SK-N-SH treated with all-trans-retinoic acid at 6 μM for 48 hours (cell line): ENCODE measurements around the gene PDLIM3.

Experiments used
- ARNTL ChIP-seq: fragments of 450-650 bp; formaldehyde crosslinking; IDR thresholded peaks from 2 replicates; pipeline ENCODE4 v1.5.0; 2020; ENCODE audit warnings: low read depth, mild to moderate bottlenecking, moderate library complexity, borderline replicate concordance
- CSRNP3 ChIP-seq: fragments of 250-450 bp; sonication (Bioruptor Pico); IDR thresholded peaks from 2 replicates; pipeline ENCODE4 v1.5.1; 2021; ENCODE audit warnings: mild to moderate bottlenecking, moderate library complexity
- ESRRG ChIP-seq: fragments of 250-450 bp; sonication (Bioruptor Pico); IDR thresholded peaks from 2 replicates; pipeline ENCODE4 v1.6.1; 2021; ENCODE audit warnings: mild to moderate bottlenecking
- GLIS3 ChIP-seq: fragments of 250-450 bp; sonication (Bioruptor Pico); IDR thresholded peaks from 2 replicates; pipeline ENCODE4 v1.5.0; 2020; ENCODE audit warnings: mild to moderate bottlenecking, moderate library complexity
- PPARA ChIP-seq: fragments of 250-450 bp; sonication (Bioruptor Pico); IDR thresholded peaks from 2 replicates; pipeline ENCODE4 v1.5.0; 2020; ENCODE audit warnings: mild to moderate bottlenecking, borderline replicate concordance
- RARB ChIP-seq: fragments of 250-450 bp; sonication (Bioruptor Pico); IDR thresholded peaks from 2 replicates; pipeline ENCODE4 v1.8.0; 2021; ENCODE audit warnings: mild to moderate bottlenecking, moderate library complexity
- TOX ChIP-seq: fragments of 250-450 bp; sonication (Bioruptor Pico); IDR thresholded peaks from 2 replicates; pipeline ENCODE4 v1.8.0; 2021; ENCODE audit warnings: mild to moderate bottlenecking, moderate library complexity, borderline replicate concordance
- ZC3H10 ChIP-seq: fragments of 250-450 bp; sonication (Bioruptor Pico); IDR thresholded peaks from 2 replicates; pipeline ENCODE4 v1.5.1; 2021; ENCODE audit warnings: mild to moderate bottlenecking, moderate library complexity
- ZFP3 ChIP-seq: fragments of 250-450 bp; sonication (Bioruptor Pico); IDR thresholded peaks from 2 replicates; pipeline ENCODE4 v1.5.0; 2020; ENCODE audit warnings: mild to moderate bottlenecking, moderate library complexity
- ZNF565 ChIP-seq: fragments of 450-650 bp; formaldehyde crosslinking; conservative IDR thresholded peaks from 2 replicates; pipeline ENCODE4 v1.5.0; 2020; ENCODE audit warnings: low read depth, mild to moderate bottlenecking, moderate library complexity
- ZNF70 ChIP-seq: fragments of 450-650 bp; formaldehyde crosslinking; IDR thresholded peaks from 2 replicates; pipeline ENCODE4 v1.5.0; 2020; ENCODE audit warnings: mild to moderate bottlenecking, moderate library complexity
- TF ChIP-seq, protein P1 (sequence below): fragments of 250-450 bp; sonication (Bioruptor Pico); IDR thresholded peaks from 2 replicates; pipeline ENCODE4 v1.5.0; 2020; ENCODE audit warnings: mild to moderate bottlenecking, moderate library complexity

DNA sequence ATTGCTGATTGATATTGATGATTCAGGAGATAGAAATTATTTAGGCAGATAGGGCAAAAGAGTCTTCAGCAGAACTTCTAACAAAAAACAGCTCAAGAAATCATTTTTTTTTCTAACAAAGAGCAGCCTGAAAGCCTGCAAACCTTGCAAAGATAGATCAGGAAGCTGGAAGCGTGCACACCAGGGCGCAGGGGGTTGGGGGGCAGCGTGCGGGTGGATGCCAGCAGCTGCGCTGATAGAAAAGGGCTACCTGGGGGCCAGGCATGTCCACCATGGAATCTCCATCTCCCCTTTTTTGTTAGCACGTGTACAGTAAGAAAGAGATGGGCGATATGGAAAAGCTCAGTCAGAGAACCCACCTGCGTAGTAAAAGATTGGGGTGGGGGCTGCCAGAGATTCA, 62.1 kb downstream of the PDLIM3 start:
- TF ChIP-seq ZNF565 (no peak), GLIS3 (CRISPR knock-in tag) (no peak), ARNTL (no peak), CSRNP3 (CRISPR knock-in tag) (no peak), ZC3H10 (no peak), ZFP3 (no peak), ESRRG (CRISPR knock-in tag) (no peak), ZNF70 (no peak), TOX (CRISPR knock-in tag) (no peak), PPARA (no peak), RARB (no peak)
- TF ChIP-seq, protein P1, sequence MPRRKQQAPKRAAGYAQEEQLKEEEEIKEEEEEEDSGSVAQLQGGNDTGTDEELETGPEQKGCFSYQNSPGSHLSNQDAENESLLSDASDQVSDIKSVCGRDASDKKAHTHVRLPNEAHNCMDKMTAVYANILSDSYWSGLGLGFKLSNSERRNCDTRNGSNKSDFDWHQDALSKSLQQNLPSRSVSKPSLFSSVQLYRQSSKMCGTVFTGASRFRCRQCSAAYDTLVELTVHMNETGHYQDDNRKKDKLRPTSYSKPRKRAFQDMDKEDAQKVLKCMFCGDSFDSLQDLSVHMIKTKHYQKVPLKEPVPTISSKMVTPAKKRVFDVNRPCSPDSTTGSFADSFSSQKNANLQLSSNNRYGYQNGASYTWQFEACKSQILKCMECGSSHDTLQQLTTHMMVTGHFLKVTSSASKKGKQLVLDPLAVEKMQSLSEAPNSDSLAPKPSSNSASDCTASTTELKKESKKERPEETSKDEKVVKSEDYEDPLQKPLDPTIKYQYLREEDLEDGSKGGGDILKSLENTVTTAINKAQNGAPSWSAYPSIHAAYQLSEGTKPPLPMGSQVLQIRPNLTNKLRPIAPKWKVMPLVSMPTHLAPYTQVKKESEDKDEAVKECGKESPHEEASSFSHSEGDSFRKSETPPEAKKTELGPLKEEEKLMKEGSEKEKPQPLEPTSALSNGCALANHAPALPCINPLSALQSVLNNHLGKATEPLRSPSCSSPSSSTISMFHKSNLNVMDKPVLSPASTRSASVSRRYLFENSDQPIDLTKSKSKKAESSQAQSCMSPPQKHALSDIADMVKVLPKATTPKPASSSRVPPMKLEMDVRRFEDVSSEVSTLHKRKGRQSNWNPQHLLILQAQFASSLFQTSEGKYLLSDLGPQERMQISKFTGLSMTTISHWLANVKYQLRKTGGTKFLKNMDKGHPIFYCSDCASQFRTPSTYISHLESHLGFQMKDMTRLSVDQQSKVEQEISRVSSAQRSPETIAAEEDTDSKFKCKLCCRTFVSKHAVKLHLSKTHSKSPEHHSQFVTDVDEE (CRISPR knock-in tag), result no peak
